Endothelial cell of umbilical vein (primary cell): ENCODE measurements around the gene GMEB2. TPM values are rescaled to one million over a fixed set of nuclear protein-coding genes. Genes with fewer than 3 reads are reported as not detected.

ENCODE experiments used
- BruUV-seq: library from RNA; stranded (reverse); fragments of 400-500 nt; replicated peaks from 2 replicates; lab custom pipeline; 2021; lab: Mats Ljungman, UMichigan
- CTCF ChIA-PET: fragments of 300-600, 350-600 bp; sonication (Branson Sonifier 250); formaldehyde crosslinking; loops from one replicate; lab custom pipeline; 2021; ENCODE audit warnings: antibody characterized with exemption, inconsistent platforms; lab: Charles Lee
- POLR2A ChIA-PET: fragments of 300-600, 350-600 bp; sonication (Branson Sonifier 250); formaldehyde crosslinking; loops from one replicate; lab custom pipeline; 2021; ENCODE audit warnings: antibody characterized with exemption, inconsistent platforms; lab: Charles Lee
- DNase-seq: peaks from one replicate; pipeline ENCODE4 v3.0.0-alpha.2; 2011; ENCODE audit warnings: low read depth, low spot score
- FAIRE-seq: peaks from 2 replicates; lab custom pipeline; 2011; peaks lifted over from hg19 to GRCh38; lab: Jason Lieb, UNC
- H2AFZ ChIP-seq: 2 replicates; pipeline ENCODE4 v1.6.0; 2012; ENCODE audit warnings: low read depth, low read length, control low read depth, inconsistent platforms
- H3K27ac ChIP-seq: 2 replicates; pipeline ENCODE4 v1.5.1; 2011; ENCODE audit warnings: low read depth, mild to moderate bottlenecking, control low read depth, low read length, moderate library complexity; ENCODE audit not compliant: insufficient read depth
- H3K27me3 ChIP-seq, 2 experiments: 2 replicates each; pipeline versions ENCODE4 v1.6.0 to v1.6.1; 2011; ENCODE audit warnings: low read length in 2 of 2, mixed read lengths in 1 of 2; ENCODE audit not compliant: control insufficient read depth in 2 of 2, insufficient read depth in 2 of 2
- H3K36me3 ChIP-seq, 2 experiments: 2 replicates in 1 of 2; 3 replicates in 1 of 2; pipeline ENCODE4 v1.5.1; 2011; ENCODE audit warnings: low read length in 2 of 2, mild to moderate bottlenecking in 1 of 2, moderate library complexity in 1 of 2; ENCODE audit not compliant: control insufficient read depth in 2 of 2, insufficient read depth in 2 of 2; ENCODE audit errors: extremely low read depth in 1 of 2
- H3K4me1 ChIP-seq: 3 replicates; pipeline ENCODE4 v1.5.1; 2011; ENCODE audit warnings: mild to moderate bottlenecking, low read length; ENCODE audit not compliant: control insufficient read depth, insufficient read depth; ENCODE audit errors: extremely low read depth
- H3K4me2 ChIP-seq: 2 replicates; pipeline ENCODE4 v1.6.1; 2011; ENCODE audit warnings: low read length, control low read depth, mixed read lengths; ENCODE audit not compliant: insufficient read depth
- H3K4me3 ChIP-seq, 3 experiments: fragments of 200-600 bp in 1 of 3; sonication (generic), shearing (Covaris generic) in 1 of 3; replicated peaks in 1 of 3; 2 replicates each; pipeline ENCODE4 v1.5.1; 2011 to 2016; ENCODE audit warnings: control low read depth in 3 of 3, low read length in 3 of 3, mild to moderate bottlenecking in 2 of 3, inconsistent platforms in 1 of 3, low read depth in 1 of 3, moderate library complexity in 1 of 3; ENCODE audit not compliant: insufficient read depth in 1 of 3
- H3K79me2 ChIP-seq: 2 replicates; pipeline ENCODE4 v1.6.0; 2012; ENCODE audit warnings: low read length, inconsistent platforms; ENCODE audit not compliant: control insufficient read depth, insufficient read depth
- H3K9ac ChIP-seq: replicated peaks from 2 replicates; pipeline ENCODE3; 2011; ENCODE audit warnings: low read length, control low read depth; ENCODE audit not compliant: insufficient read depth; ENCODE audit errors: extremely low read depth
- H3K9me1 ChIP-seq: replicated peaks from 3 replicates; pipeline ENCODE4 v1.6.0; 2011; ENCODE audit warnings: mild to moderate bottlenecking, low read length; ENCODE audit not compliant: control insufficient read depth, insufficient read depth; ENCODE audit errors: extremely low read depth
- H3K9me3 ChIP-seq: replicated peaks from 2 replicates; pipeline ENCODE4 v1.5.1; 2012; ENCODE audit warnings: low read length, inconsistent platforms; ENCODE audit not compliant: control insufficient read depth, insufficient read depth
- H4K20me1 ChIP-seq: replicated peaks from 2 replicates; pipeline ENCODE3; 2011; ENCODE audit warnings: mild to moderate bottlenecking, low read length; ENCODE audit not compliant: control insufficient read depth, insufficient read depth; ENCODE audit errors: extremely low read depth
- CTCF ChIP-seq, 2 donors: IDR thresholded peaks; 1 replicate in 1 of 2; 2 replicates in 1 of 2; pipeline ENCODE4 v1.5.1; 2011; ENCODE audit warnings: low read length in 2 of 2, mild to moderate bottlenecking in 2 of 2, moderate library complexity in 2 of 2, control low read depth in 1 of 2, inconsistent platforms in 1 of 2, low read depth in 1 of 2; ENCODE audit not compliant: insufficient read depth in 1 of 2; ENCODE audit errors: extremely low read depth in 1 of 2
- JUN ChIP-seq: IDR thresholded peaks from 2 replicates; pipeline ENCODE4 v1.6.1; 2011; ENCODE audit warnings: borderline replicate concordance, low read depth; ENCODE audit not compliant: insufficient read length, insufficient read depth
- MYC ChIP-seq: IDR thresholded peaks from one replicate; pipeline ENCODE4 v1.6.1; 2011; ENCODE audit warnings: mild to moderate bottlenecking, low read depth, low read length
- POLR2A ChIP-seq: IDR thresholded peaks from 2 replicates; pipeline ENCODE4 v1.6.1; 2012; ENCODE audit warnings: low read depth, mild to moderate bottlenecking, control low read depth, low read length
- POLR2AphosphoS5 ChIP-seq: IDR thresholded peaks from 2 replicates; pipeline ENCODE4 v1.6.1; 2012; ENCODE audit warnings: low read depth, mild to moderate bottlenecking, control low read depth, low read length, moderate library complexity; ENCODE audit not compliant: insufficient read depth
- dilution Hi-C: fragments of 300-500 bp; cut with MboI; formaldehyde crosslinking; loops from one replicate; pipeline ENCODE4 v1.15.0; 2019; ENCODE audit warnings: low sequenced_read_pairs; ENCODE audit not compliant: extremely low pct_ligation_motif_present
- intact Hi-C: fragments of 100-400 bp; cut with micrococcal nuclease; formaldehyde crosslinking; loops from one replicate; pipeline ENCODE4 v1.10.0; 2022
- polyA plus RNA-seq, 4 experiments: library from polyadenylated mRNA; depleted of rRNA in 3 of 4; stranded (reverse) in 3 of 4; unstranded in 1 of 4; fragments of >200 nt; gene quantifications; 2 replicates each; pipeline versions ENCODE4 v1.2.1 to v1.2.3, GENCODE V29; 2011 to 2012; ENCODE audit warnings: missing spikeins in 1 of 4
- total RNA-seq: library from RNA; stranded (reverse); gene quantifications from 2 replicates; pipeline ENCODE4 v1.2.3, GENCODE V29; 2021

Gene GMEB2
- total and polyA plus RNA-seq, 2 donors (not counting 3 experiments of a cell fraction or from before 2014, with no cell fraction given), result 12.7 to 14.1 TPM

- Histone ChIP-seq H3K9me1 (no peaks in the 10 kb centered on the region), H3K4me2 (peak overlapping the region; percentile 93), H3K79me2 (peaks cover 5% of the 10 kb centered on the region), H3K9me3 (no peaks in the 10 kb centered on the region), H2AFZ (peak overlapping the region; percentile 88), H3K9ac (peak overlapping the region; percentile 90), H3K4me1 (peaks cover 10% of the 10 kb centered on the region), H3K36me3 (no peaks in the 10 kb centered on the region), H3K4me3 (peak overlapping the region; percentile 55 to 95 (median 87)), H3K27me3 (no peaks in the 10 kb centered on the region), H4K20me1 (no peaks in the 10 kb centered on the region), H3K27ac (peak overlapping the region; percentile 72)
- intact Hi-C loops (loop anchor here (5.0 kb wide), 1 partner anchor 54 kb away; the partner anchor contains the start of gene GMEB2), dilution Hi-C loops (no loop called here)
- TSS peak; percentile 39 for BruUV-seq
- CTCF ChIA-PET, result interaction anchor here (0.8 to 1.6 kb wide), 3 partner anchors 10 to 77 kb away, joined by 3 to 6 read pairs (median 6); no protein-coding TSS in a partner anchor
- DNase-seq, result no peak
- TF ChIP-seq MYC (no peak), POLR2AphosphoS5 (no peak), JUN (no peak), CTCF (IDR thresholded peaks at IDR 0.05; ENCODE audit: extremely low read depth in 1 of 2, insufficient read depth in 1 of 2, low read depth in 1 of 2, low read length in 2 of 2) (peak; percentile 32 to 43), POLR2A (no peak)
- FAIRE-seq, result no peak
- POLR2A ChIA-PET, result interaction anchor here (1.3 to 1.4 kb wide), 2 partner anchors 35 to 54 kb away, joined by 5 to 10 read pairs; partner anchors contain the start of gene GMEB2
These were observed 53.9 kb downstream of the GMEB2 start for GRCh38 chr20:63572788-63573646.
